GM18861 (cell line): ENCODE data around the gene LEMD1.

Experiments used
- ATAC-seq: cut with Tn5 transposase; IDR thresholded peaks from one replicate; pipeline ENCODE4 v1.9.1; 2021; ENCODE audit not compliant: unreplicated experiment

The LEMD1 gene

GRCh38 chr1:205338011-205338410 is 83.8 kb downstream of the LEMD1 start:
- ATAC-seq, result no peak

GRCh38 chr1:205337481-205337880 is 84.4 kb downstream of the LEMD1 start:
- ATAC-seq, result no peak

- ATAC-seq, result no peak
Observed at GRCh38 chr1:205335692-205336091, 86.2 kb downstream of the LEMD1 start.

GRCh38 chr1:205332015-205332791 is 89.7 kb downstream of the LEMD1 start:
- ATAC-seq, result no peak
